Cardiac muscle cell (in vitro differentiated cells and primary cell): ENCODE results near the gene OLFM2. TPM values are rescaled to one million over a fixed set of nuclear protein-coding genes. Genes with fewer than 3 reads are reported as not detected.

Source experiments
- DNase-seq, 2 donors: peaks; one replicate each; pipeline versions ENCODE4 v3.0.0 to v3.0.0-alpha.2; 2010 to 2017; ENCODE audit warnings: low read depth in 1 of 2, low spot score in 1 of 2
- H3K27ac ChIP-seq: fragments of 200-600 bp; sonication (generic); 2 replicates; pipeline ENCODE4 v1.5.1; 2016
- H3K27me3 ChIP-seq: fragments of 200-600 bp; sonication (generic); 2 replicates; pipeline ENCODE4 v1.6.0; 2016; ENCODE audit warnings: control low read depth
- H3K36me3 ChIP-seq: fragments of 200-600 bp; sonication (generic); 2 replicates; pipeline ENCODE4 v1.5.1; 2016; ENCODE audit warnings: control low read depth
- H3K4me1 ChIP-seq: fragments of 200-600 bp; sonication (generic); 2 replicates; pipeline ENCODE4 v1.8.1; 2017; ENCODE audit warnings: low read depth, mild to moderate bottlenecking, mixed run types
- H3K4me3 ChIP-seq: fragments of 200-600 bp; sonication (generic); 2 replicates; pipeline ENCODE4 v1.5.1; 2016; ENCODE audit warnings: mild to moderate bottlenecking
- H3K9me3 ChIP-seq: fragments of 200-600 bp; sonication (generic); 2 replicates; pipeline ENCODE4 v1.5.1; 2017; ENCODE audit warnings: low read depth, mild to moderate bottlenecking, control low read depth
- polyA plus RNA-seq: library from polyadenylated mRNA; unstranded; fragments of >200 nt; fragmentation: Nextera tagmentation; extraction: Ambion mirVana; gene quantifications from 2 replicates; pipeline ENCODE4 v1.2.1, GENCODE V29; 2016
- total RNA-seq: library from RNA; depleted of rRNA; stranded (reverse); fragments of >200 nt; gene quantifications from 2 replicates; pipeline ENCODE4 v1.2.3, GENCODE V29; 2016
- TF ChIP-seq, protein P1 (sequence below): IDR thresholded peaks from 2 replicates; pipeline ENCODE4 v1.5.1; 2012; ENCODE audit warnings: low read depth, mild to moderate bottlenecking, low read length

Gene OLFM2
- total and polyA plus RNA-seq, 2 experiments from 2014 or later: 27.1 to 55.1 TPM

DNA sequence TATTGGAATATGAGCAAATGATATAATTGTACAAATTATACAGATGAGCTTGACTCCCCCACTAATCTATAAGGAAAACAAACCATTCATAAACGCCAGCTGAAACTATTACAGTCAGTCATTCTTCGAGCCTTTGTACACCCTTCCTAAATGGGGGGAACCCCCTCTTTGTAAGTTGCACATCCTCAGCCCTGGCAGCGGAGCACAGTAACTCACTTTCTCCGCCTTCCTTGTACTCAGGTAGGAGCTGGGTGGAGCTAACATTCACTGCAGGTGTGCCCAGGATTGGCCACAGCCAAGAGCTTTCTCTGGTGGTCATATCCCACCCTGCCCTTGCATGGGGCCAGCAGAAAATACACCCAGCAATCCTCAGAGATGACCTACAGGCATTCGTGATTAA is 72.6 kb downstream of the OLFM2 start:
- no peaks in the 10 kb centered on the region for H3K4me1 ChIP-seq
- TF ChIP-seq, protein P1, sequence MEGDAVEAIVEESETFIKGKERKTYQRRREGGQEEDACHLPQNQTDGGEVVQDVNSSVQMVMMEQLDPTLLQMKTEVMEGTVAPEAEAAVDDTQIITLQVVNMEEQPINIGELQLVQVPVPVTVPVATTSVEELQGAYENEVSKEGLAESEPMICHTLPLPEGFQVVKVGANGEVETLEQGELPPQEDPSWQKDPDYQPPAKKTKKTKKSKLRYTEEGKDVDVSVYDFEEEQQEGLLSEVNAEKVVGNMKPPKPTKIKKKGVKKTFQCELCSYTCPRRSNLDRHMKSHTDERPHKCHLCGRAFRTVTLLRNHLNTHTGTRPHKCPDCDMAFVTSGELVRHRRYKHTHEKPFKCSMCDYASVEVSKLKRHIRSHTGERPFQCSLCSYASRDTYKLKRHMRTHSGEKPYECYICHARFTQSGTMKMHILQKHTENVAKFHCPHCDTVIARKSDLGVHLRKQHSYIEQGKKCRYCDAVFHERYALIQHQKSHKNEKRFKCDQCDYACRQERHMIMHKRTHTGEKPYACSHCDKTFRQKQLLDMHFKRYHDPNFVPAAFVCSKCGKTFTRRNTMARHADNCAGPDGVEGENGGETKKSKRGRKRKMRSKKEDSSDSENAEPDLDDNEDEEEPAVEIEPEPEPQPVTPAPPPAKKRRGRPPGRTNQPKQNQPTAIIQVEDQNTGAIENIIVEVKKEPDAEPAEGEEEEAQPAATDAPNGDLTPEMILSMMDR: no peak
- H3K9me3 ChIP-seq: no peaks in the 10 kb centered on the region
- no peaks in the 10 kb centered on the region for H3K36me3 ChIP-seq
- H3K27me3 ChIP-seq: no peaks in the 10 kb centered on the region
- H3K4me3 ChIP-seq: no peak overlapping the region
- no peak for DNase-seq
- no peak overlapping the region for H3K27ac ChIP-seq

DNA sequence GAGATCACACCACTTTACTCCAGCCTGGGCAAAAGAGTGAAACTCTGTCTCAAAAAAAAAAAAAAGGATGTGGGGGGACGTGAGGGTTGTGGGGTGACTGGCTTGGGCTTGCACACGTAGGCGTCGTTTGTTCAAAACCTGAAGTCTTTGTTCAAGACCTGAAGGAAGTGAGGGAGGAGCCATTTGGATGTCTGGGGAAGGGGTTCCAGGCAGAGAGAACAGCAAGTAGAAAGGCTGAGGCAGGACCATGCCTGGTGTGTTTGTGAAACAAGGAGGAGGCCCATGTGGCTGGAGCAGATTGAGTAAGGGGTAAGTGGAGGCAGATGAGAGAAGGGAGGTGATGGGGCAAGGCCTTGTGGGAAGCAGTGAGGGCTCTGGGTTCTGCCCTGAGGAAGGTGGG is 73.4 kb downstream of the OLFM2 start:
- no peaks in the 10 kb centered on the region for H3K36me3 ChIP-seq
- no peak overlapping the region for H3K4me3 ChIP-seq
- DNase-seq: no peak

DNA sequence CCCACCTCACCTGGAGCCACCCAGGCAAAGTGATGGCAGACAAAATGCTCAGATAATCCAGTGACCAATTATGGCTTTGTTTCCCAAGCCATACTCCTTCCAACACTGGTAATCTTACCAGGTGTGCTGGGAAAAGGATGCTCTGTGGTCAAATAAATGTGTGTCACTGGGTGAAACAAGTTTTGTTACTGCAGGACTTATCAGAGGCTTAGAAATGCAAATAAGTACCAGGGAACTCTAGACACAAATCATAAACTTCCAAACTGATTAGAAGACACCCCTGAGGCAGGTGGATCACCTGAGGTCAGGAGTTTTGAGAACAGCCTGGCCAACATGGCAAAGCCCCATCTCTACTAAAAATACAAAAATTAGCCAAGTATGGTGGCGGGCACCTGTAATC is 74.8 kb downstream of the OLFM2 start:
- Histone ChIP-seq H3K9me3 (no peaks in the 10 kb centered on the region), H3K4me1 (no peaks in the 10 kb centered on the region), H3K27ac (no peak overlapping the region), H3K27me3 (no peaks in the 10 kb centered on the region), H3K4me3 (no peak overlapping the region), H3K36me3 (no peaks in the 10 kb centered on the region)
- TF ChIP-seq, protein P1: no peak
- no peak for DNase-seq

More for the DNA sequence above, 73.4 kb downstream of the OLFM2 start:
- TF ChIP-seq, protein P1: no peak
- no peaks in the 10 kb centered on the region for H3K27me3 ChIP-seq
- H3K27ac ChIP-seq: no peak overlapping the region
- H3K9me3 ChIP-seq: no peaks in the 10 kb centered on the region
- no peaks in the 10 kb centered on the region for H3K4me1 ChIP-seq

- Histone ChIP-seq H3K27me3 (no peaks in the 10 kb centered on the region), H3K4me1 (no peaks in the 10 kb centered on the region), H3K9me3 (no peaks in the 10 kb centered on the region), H3K27ac (no peak overlapping the region), H3K36me3 (no peaks in the 10 kb centered on the region), H3K4me3 (no peak overlapping the region)
- TF ChIP-seq, protein P1: no peak
- no peak for DNase-seq
These were observed 75.9 kb downstream of the OLFM2 start for GRCh38 chr19:9860407-9860806.

DNA sequence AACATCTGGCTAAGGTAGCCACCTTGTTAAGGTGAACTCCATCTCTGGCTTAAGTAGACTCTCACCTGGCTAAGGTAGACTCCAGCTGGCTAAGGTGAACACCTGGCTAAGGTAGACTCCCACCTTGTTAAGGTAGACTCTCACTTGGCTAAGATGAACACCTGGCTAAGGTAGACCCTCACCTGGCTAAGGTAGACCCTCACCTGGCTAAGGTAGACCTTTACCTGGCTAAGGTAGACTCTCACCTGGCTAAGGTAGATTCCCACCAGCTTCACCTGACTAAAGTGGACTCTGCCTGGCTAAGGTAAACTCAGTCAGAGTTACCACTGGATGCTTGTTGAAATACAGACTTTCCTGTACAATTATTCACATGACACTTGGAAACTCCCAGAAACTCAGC is 77.5 kb downstream of the OLFM2 start:
- H3K9me3 ChIP-seq: no peaks in the 10 kb centered on the region
- H3K36me3 ChIP-seq: no peaks in the 10 kb centered on the region
- TF ChIP-seq, protein P1: no peak
- no peak overlapping the region for H3K27ac ChIP-seq
- no peak overlapping the region for H3K4me3 ChIP-seq
- no peak for DNase-seq
- H3K27me3 ChIP-seq: no peaks in the 10 kb centered on the region
- no peaks in the 10 kb centered on the region for H3K4me1 ChIP-seq
